B cell (primary cell): ENCODE measurements around the gene PTPN6. TPM values are rescaled to one million over a fixed set of nuclear protein-coding genes. Genes with fewer than 3 reads are reported as not detected.
A peak's percentile ranks its signal among the peaks of the same experiment; 100 is the strongest.

ENCODE experiments used
- ATAC-seq: fragments of 200-7000 bp; cut with Tn5 transposase; one replicate; pipeline ENCODE4 v1.10.0; 2021; ENCODE audit warnings: low read depth, mild to moderate bottlenecking, moderate number of reproducible peaks, moderate library complexity
- CTCF ChIA-PET: fragments of 350-600 bp; sonication (Branson Sonifier 250); formaldehyde crosslinking; loops from one replicate; lab custom pipeline; 2021; ENCODE audit warnings: antibody characterized with exemption, inconsistent platforms; lab: Charles Lee
- POLR2A ChIA-PET: fragments of 350-600 bp; sonication (Branson Sonifier 250); formaldehyde crosslinking; loops from one replicate; lab custom pipeline; 2021; ENCODE audit warnings: antibody characterized with exemption; lab: Charles Lee
- DNase-seq: peaks from one replicate; pipeline ENCODE4 v3.0.0; 2013
- H2AFZ ChIP-seq: 2 replicates; pipeline ENCODE4 v1.6.1; 2012; ENCODE audit warnings: mild to moderate bottlenecking, low read depth, low read length; ENCODE audit not compliant: insufficient read depth, poor library complexity, severe bottlenecking
- H3K27ac ChIP-seq, 2 donors: 1 replicate in 1 of 2; 2 replicates in 1 of 2; pipeline ENCODE4 v1.5.1; 2012 to 2013; ENCODE audit warnings: low read length in 2 of 2, mild to moderate bottlenecking in 2 of 2, moderate library complexity in 1 of 2
- H3K27me3 ChIP-seq, 4 experiments: fragments of 200-600 bp in 1 of 4; sonication (generic) in 1 of 4; replicated peaks in 1 of 4; 1 replicate in 2 of 4; 2 replicates in 2 of 4; pipeline versions ENCODE4 v1.6.1 to v1.7.0; 2013 to 2016; ENCODE audit warnings: low read length in 3 of 4, mild to moderate bottlenecking in 2 of 4, mixed read lengths in 1 of 4, moderate library complexity in 1 of 4; ENCODE audit not compliant: insufficient read depth in 4 of 4, control insufficient read depth in 3 of 4; ENCODE audit errors: control extremely low read depth in 1 of 4
- H3K36me3 ChIP-seq, 2 experiments: replicated peaks in 1 of 2; 1 replicate in 1 of 2; 2 replicates in 1 of 2; pipeline versions ENCODE4 v1.6.1 to v1.7.1; 2013; ENCODE audit warnings: low read length in 1 of 2; ENCODE audit not compliant: insufficient read depth in 2 of 2, control insufficient read depth in 1 of 2; ENCODE audit errors: control extremely low read depth in 1 of 2, extremely low read depth in 1 of 2
- H3K4me1 ChIP-seq, 2 donors: fragments of 200-600 bp in 1 of 2; sonication (generic) in 1 of 2; 1 replicate in 1 of 2; 2 replicates in 1 of 2; pipeline versions ENCODE4 v1.5.1 to v1.6.1; 2013 to 2017; ENCODE audit warnings: low read length in 2 of 2; ENCODE audit not compliant: control insufficient read depth in 2 of 2, insufficient read depth in 2 of 2
- H3K4me2 ChIP-seq: replicated peaks from 2 replicates; pipeline ENCODE3; 2012; ENCODE audit warnings: mild to moderate bottlenecking, low read depth, low read length; ENCODE audit not compliant: poor library complexity, severe bottlenecking
- H3K4me3 ChIP-seq, 5 experiments: fragments of 200-600 bp in 1 of 5; sonication (generic) in 1 of 5; 1 replicate in 3 of 5; 2 replicates in 2 of 5; pipeline versions ENCODE4 v1.5.1 to v1.7.0; 2011 to 2016; ENCODE audit warnings: low read length in 4 of 5, mild to moderate bottlenecking in 4 of 5, low read depth in 2 of 5, control low read depth in 1 of 5, moderate library complexity in 1 of 5; ENCODE audit not compliant: insufficient read depth in 1 of 5; ENCODE audit errors: control extremely low read depth in 1 of 5, extremely low read depth in 1 of 5
- H3K79me2 ChIP-seq: fragments of 200-600 bp; sonication (generic); one replicate; pipeline ENCODE4 v1.6.0; 2016; ENCODE audit warnings: low read length; ENCODE audit not compliant: control insufficient read depth, insufficient read depth
- H3K9ac ChIP-seq: fragments of 200-600 bp; sonication (generic); 2 replicates; pipeline ENCODE4 v1.6.1; 2017; ENCODE audit warnings: mild to moderate bottlenecking, low read length, moderate library complexity
- H3K9me3 ChIP-seq, 3 donors: one replicate each; pipeline versions ENCODE4 v1.6.1 to v1.7.1; 2013; ENCODE audit warnings: low read length in 2 of 3; ENCODE audit not compliant: control insufficient read depth in 2 of 3, insufficient read depth in 1 of 3; ENCODE audit errors: control extremely low read depth in 1 of 3
- H4K20me1 ChIP-seq: 2 replicates; pipeline ENCODE4 v1.6.0; 2012; ENCODE audit warnings: mild to moderate bottlenecking, low read length; ENCODE audit not compliant: insufficient read depth, control insufficient read depth, poor library complexity, severe bottlenecking
- H3K27ac Mint-ChIP-seq: one replicate; pipeline ENCODE4 v1.8.0; 2021; ENCODE audit warnings: mixed read lengths
- H3K27me3 Mint-ChIP-seq: one replicate; pipeline ENCODE4 v1.8.0; 2021; ENCODE audit warnings: mixed read lengths
- H3K4me1 Mint-ChIP-seq: one replicate; pipeline ENCODE4 v1.8.0; 2021; ENCODE audit warnings: mixed read lengths
- H3K4me3 Mint-ChIP-seq: one replicate; pipeline ENCODE4 v1.8.0; 2021; ENCODE audit warnings: mixed read lengths
- H3K9me3 Mint-ChIP-seq: one replicate; pipeline ENCODE4 v1.8.0; 2022; ENCODE audit warnings: mixed read lengths; ENCODE audit not compliant: insufficient read depth
- CTCF ChIP-seq: fragments of 200-600 bp; IDR thresholded peaks from one replicate; pipeline ENCODE4 v1.8.0; 2022; ENCODE audit warnings: antibody characterized with exemption, mild to moderate bottlenecking
- EZH2 ChIP-seq: IDR thresholded peaks from 2 replicates; pipeline ENCODE4 v1.6.1; 2012; ENCODE audit warnings: borderline replicate concordance, low read depth, mild to moderate bottlenecking, moderate library complexity, low read length; ENCODE audit not compliant: insufficient read depth, poor library complexity, severe bottlenecking
- WGBS: methylation state at CpG from one replicate; pipeline ENCODE4 v1.1.5; 2013; ENCODE audit warnings: missing lambda C conversion rate; ENCODE audit not compliant: insufficient coverage; 5-methylcytosine and 5-hydroxymethylcytosine counted together
- intact Hi-C: fragments of 100-400 bp; cut with micrococcal nuclease; formaldehyde crosslinking; loops from one replicate; pipeline ENCODE4 v1.10.0; 2022
- polyA plus RNA-seq: library from polyadenylated mRNA; depleted of rRNA; stranded (reverse); fragments of >200 nt; gene quantifications from 2 replicates; pipeline ENCODE4 v1.2.3, GENCODE V29; 2012
- small RNA-seq: library from RNA; depleted of rRNA; stranded (forward); fragments of <200 nt; gene quantifications from one replicate; pipeline ENCODE3, GENCODE V24; 2012; ENCODE audit warnings: low replicate concordance, low read depth; ENCODE audit not compliant: insufficient read length
- total RNA-seq, 2 donors: library from RNA; stranded (reverse); fragments of 120-200 nt in 1 of 2; gene quantifications; 1 replicate in 1 of 2; 2 replicates in 1 of 2; pipeline versions ENCODE4 v1.2.3 to v1.2.4, GENCODE V29; 2013 to 2022

PTPN6 gene
- total and polyA plus RNA-seq, 2 donors (not counting 1 experiment from before 2014, with no cell fraction given), result 312 to 874 TPM

- POLR2A ChIA-PET, result no interaction called here
- peaks cover 10% of the 10 kb centered on the region for H4K20me1 ChIP-seq
- Mint-ChIP-seq H3K27ac (no peak overlapping the region), H3K4me1 (peaks cover 9% of the 10 kb centered on the region), H3K4me3 (no peak overlapping the region), H3K9me3 (no peaks in the 10 kb centered on the region), H3K27me3 (no peaks in the 10 kb centered on the region)
- TF ChIP-seq EZH2 (no peak), CTCF (no peak)
- peaks cover 39% of the 10 kb centered on the region for H3K79me2 ChIP-seq
- no peak for ATAC-seq
- no peak overlapping the region for H3K4me2 ChIP-seq
- CTCF ChIA-PET, result no interaction called here
- DNase-seq, result no peak
- peaks cover 0 to 18% of the 10 kb centered on the region in 2 experiments for H3K36me3 ChIP-seq
- H3K4me1 ChIP-seq, result no peaks in the 10 kb centered on the region
- WGBS, result 100% methylated on average over 1 of the region's 2 CpGs
- no peak overlapping the region for H3K9ac ChIP-seq
- H2AFZ ChIP-seq, result no peak overlapping the region
- no peaks in the 10 kb centered on the region for H3K9me3 ChIP-seq
- H3K4me3 ChIP-seq, result no peak overlapping the region
- H3K27ac ChIP-seq, result no peak overlapping the region
- intact Hi-C loops, result no loop called here
- H3K27me3 ChIP-seq, result no peaks in the 10 kb centered on the region
These were observed 57.7 kb downstream of the PTPN6 start for GRCh38 chr12:7008864-7009263.

GRCh38 chr12:7009512-7009911 is 58.4 kb downstream of the PTPN6 start:
- no peak overlapping the region for H3K4me3 ChIP-seq
- ATAC-seq (no peak), DNase-seq (no peak)
- no peaks in the 10 kb centered on the region for H3K27me3 Mint-ChIP-seq
- peaks cover 42% of the 10 kb centered on the region for H3K79me2 ChIP-seq
- H3K4me1 Mint-ChIP-seq, result peaks cover 9% of the 10 kb centered on the region
- H3K9ac ChIP-seq, result no peak overlapping the region
- CTCF ChIA-PET, result no interaction called here
- peaks cover 10% of the 10 kb centered on the region for H4K20me1 ChIP-seq
- H3K4me1 ChIP-seq, result no peaks in the 10 kb centered on the region
- TF ChIP-seq EZH2 (no peak), CTCF (no peak)
- intact Hi-C loops, result no loop called here
- H3K4me2 ChIP-seq, result no peak overlapping the region
- no peaks in the 10 kb centered on the region for H3K27me3 ChIP-seq
- H3K9me3 ChIP-seq, result no peaks in the 10 kb centered on the region
- H2AFZ ChIP-seq, result no peak overlapping the region
- POLR2A ChIA-PET, result no interaction called here
- H3K9me3 Mint-ChIP-seq, result no peaks in the 10 kb centered on the region
- H3K27ac ChIP-seq, result no peak overlapping the region
- no peak overlapping the region for H3K4me3 Mint-ChIP-seq
- H3K27ac Mint-ChIP-seq, result no peak overlapping the region
- peaks cover 0 to 16% of the 10 kb centered on the region in 2 experiments for H3K36me3 ChIP-seq

Small RNAs within 50 kb of the gene (small RNA-seq; reads per million reads assigned to genes)
- gene MIR141, result 6.1 reads per million, percentile 74 among the genes with 10 or more reads in this experiment
- gene MIR200C, result 26.8 reads per million, percentile 91 among the genes with 10 or more reads in this experiment
- not detected for gene RNU7-1
- 4.0 reads per million, percentile 60 among the genes with 10 or more reads in this experiment for gene SCARNA12

Other genes starting within 250 kb of the PTPN6 start
- 28.3 and 29.4 TPM in 2 replicates for gene COPS7A, start 227.3 kb upstream of the PTPN6 start, total RNA-seq
- gene COPS7A, start 227.3 kb upstream of the PTPN6 start, polyA plus RNA-seq, result 42.3 and 46.0 TPM in 2 replicates
- gene MLF2, start 198.2 kb upstream of the PTPN6 start, total RNA-seq, result 97.2 and 106 TPM in 2 replicates
- 190 and 205 TPM in 2 replicates for gene MLF2, start 198.2 kb upstream of the PTPN6 start, polyA plus RNA-seq
- gene PTMS, start 185.0 kb upstream of the PTPN6 start, total RNA-seq, result 2.1 and 3.4 TPM in 2 replicates
- gene PTMS, start 185.0 kb upstream of the PTPN6 start, polyA plus RNA-seq, result 1.0 and 2.2 TPM in 2 replicates
- gene LAG3, start 178.8 kb upstream of the PTPN6 start, total RNA-seq, result not detected in 2 replicates
- not detected in 2 replicates for gene LAG3, start 178.8 kb upstream of the PTPN6 start, polyA plus RNA-seq
- gene CD4, start 161.8 kb upstream of the PTPN6 start, total RNA-seq, result 0.49 TPM in 2 replicates
- 2.1 and 2.2 TPM in 2 replicates for gene CD4, start 161.8 kb upstream of the PTPN6 start, polyA plus RNA-seq
- not detected in 2 replicates for gene GPR162, start 129.5 kb upstream of the PTPN6 start, total RNA-seq
- gene GPR162, start 129.5 kb upstream of the PTPN6 start, polyA plus RNA-seq, result 0.50 and 0.54 TPM in 2 replicates
- gene P3H3, start 122.9 kb upstream of the PTPN6 start, total RNA-seq, result 0.22 TPM in 1 of 2 replicates, not detected in the other
- 0.09 and 0.85 TPM in 2 replicates for gene P3H3, start 122.9 kb upstream of the PTPN6 start, polyA plus RNA-seq
- gene GNB3, start 110.4 kb upstream of the PTPN6 start, total RNA-seq, result 0.27 and 0.49 TPM in 2 replicates
- gene GNB3, start 110.4 kb upstream of the PTPN6 start, polyA plus RNA-seq, result 0.27 and 0.71 TPM in 2 replicates
- gene CDCA3, start 100.1 kb upstream of the PTPN6 start, total RNA-seq, result 1.6 and 1.8 TPM in 2 replicates
- 2.0 and 2.3 TPM in 2 replicates for gene CDCA3, start 100.1 kb upstream of the PTPN6 start, polyA plus RNA-seq
- gene USP5, start 99.2 kb upstream of the PTPN6 start, total RNA-seq, result 56.8 and 59.7 TPM in 2 replicates
- 35.1 and 35.5 TPM in 2 replicates for gene USP5, start 99.2 kb upstream of the PTPN6 start, polyA plus RNA-seq
- 178 and 181 TPM in 2 replicates for gene TPI1, start 83.8 kb upstream of the PTPN6 start, total RNA-seq
- gene TPI1, start 83.8 kb upstream of the PTPN6 start, polyA plus RNA-seq, result 107 and 187 TPM in 2 replicates
- 13.5 and 16.0 TPM in 2 replicates for gene SPSB2, start 78.1 kb upstream of the PTPN6 start, total RNA-seq
- 6.4 and 9.4 TPM in 2 replicates for gene SPSB2, start 78.1 kb upstream of the PTPN6 start, polyA plus RNA-seq
- gene LRRC23, start 46.5 kb upstream of the PTPN6 start, total RNA-seq, result 14.4 and 15.5 TPM in 2 replicates
- gene LRRC23, start 46.5 kb upstream of the PTPN6 start, polyA plus RNA-seq, result 5.3 and 7.0 TPM in 2 replicates
- 55.3 and 59.7 TPM in 2 replicates for gene ENO2, start 36.8 kb upstream of the PTPN6 start, total RNA-seq
- 32.9 and 42.5 TPM in 2 replicates for gene ENO2, start 36.8 kb upstream of the PTPN6 start, polyA plus RNA-seq
- 49.5 and 50.8 TPM in 2 replicates for gene ATN1, start 23.4 kb upstream of the PTPN6 start, total RNA-seq
- gene ATN1, start 23.4 kb upstream of the PTPN6 start, polyA plus RNA-seq, result 21.0 and 22.2 TPM in 2 replicates
- not detected in 2 replicates for gene RNU7-1, start 7.5 kb upstream of the PTPN6 start, total RNA-seq
- gene RNU7-1, start 7.5 kb upstream of the PTPN6 start, polyA plus RNA-seq, result not detected in 2 replicates
- gene C12orf57, start 7.3 kb upstream of the PTPN6 start, total RNA-seq, result 90.9 and 95.0 TPM in 2 replicates
- gene C12orf57, start 7.3 kb upstream of the PTPN6 start, polyA plus RNA-seq, result 430 and 460 TPM in 2 replicates
- 158 and 171 TPM in 2 replicates for gene PHB2, start 19.3 kb downstream of the PTPN6 start, total RNA-seq
- 199 and 269 TPM in 2 replicates for gene PHB2, start 19.3 kb downstream of the PTPN6 start, polyA plus RNA-seq
- 65.1 and 67.0 TPM in 2 replicates for gene EMG1, start 19.6 kb downstream of the PTPN6 start, total RNA-seq
- gene EMG1, start 19.6 kb downstream of the PTPN6 start, polyA plus RNA-seq, result 16.5 and 25.5 TPM in 2 replicates
- 26.2 and 26.3 TPM in 2 replicates for gene LPCAT3, start 67.1 kb downstream of the PTPN6 start, total RNA-seq
- gene LPCAT3, start 67.1 kb downstream of the PTPN6 start, polyA plus RNA-seq, result 14.7 and 17.6 TPM in 2 replicates
- gene C1S, start 109.4 kb downstream of the PTPN6 start, total RNA-seq, result 0.64 and 0.78 TPM in 2 replicates
- 0.21 and 2.3 TPM in 2 replicates for gene C1S, start 109.4 kb downstream of the PTPN6 start, polyA plus RNA-seq
- gene C1R, start 141.1 kb downstream of the PTPN6 start, total RNA-seq, result 1.2 and 2.0 TPM in 2 replicates
- 1.5 and 3.1 TPM in 2 replicates for gene C1R, start 141.1 kb downstream of the PTPN6 start, polyA plus RNA-seq
- 24.9 and 28.9 TPM in 2 replicates for gene C1RL, start 157.9 kb downstream of the PTPN6 start, total RNA-seq
- 13.5 and 14.3 TPM in 2 replicates for gene C1RL, start 157.9 kb downstream of the PTPN6 start, polyA plus RNA-seq
- gene RBP5, start 177.5 kb downstream of the PTPN6 start, total RNA-seq, result 0.63 and 1.1 TPM in 2 replicates
- gene RBP5, start 177.5 kb downstream of the PTPN6 start, polyA plus RNA-seq, result 0.74 TPM in 1 of 2 replicates, not detected in the other
- 36.5 and 41.2 TPM in 2 replicates for gene CLSTN3, start 179.0 kb downstream of the PTPN6 start, total RNA-seq
- gene CLSTN3, start 179.0 kb downstream of the PTPN6 start, polyA plus RNA-seq, result 23.1 and 31.7 TPM in 2 replicates
- gene PEX5, start 238.3 kb downstream of the PTPN6 start, total RNA-seq, result 32.5 and 35.0 TPM in 2 replicates
- 11.4 and 14.7 TPM in 2 replicates for gene PEX5, start 238.3 kb downstream of the PTPN6 start, polyA plus RNA-seq